Ascending aorta (tissue), 2 donors: Measurements from ENCODE around the gene OR6X1. TPM values are rescaled to one million over a fixed set of nuclear protein-coding genes. Genes with fewer than 3 reads are reported as not detected.

Experiments used
- DNase-seq, 2 donors: peaks; one replicate each; pipeline ENCODE4 v3.0.0-alpha.2; 2019; ENCODE audit warnings: low spot score in 2 of 2
- H3K27ac ChIP-seq, 2 donors: fragments of 200-600 bp; sonication (generic); one replicate each; pipeline ENCODE4 v1.5.1; 2016 to 2017; ENCODE audit warnings: mild to moderate bottlenecking in 1 of 2
- H3K27me3 ChIP-seq: fragments of 200-600 bp; sonication (generic); one replicate; pipeline ENCODE4 v1.5.1; 2017
- H3K36me3 ChIP-seq, 2 donors: fragments of 200-600 bp; sonication (generic); one replicate each; pipeline ENCODE4 v1.5.1; 2016
- H3K4me1 ChIP-seq, 2 donors: fragments of 200-600 bp; sonication (generic); one replicate each; pipeline ENCODE4 v1.5.1; 2016 to 2017; ENCODE audit warnings: mild to moderate bottlenecking in 1 of 2
- H3K4me3 ChIP-seq, 2 donors: fragments of 200-600 bp; sonication (generic); one replicate each; pipeline ENCODE4 v1.5.1; 2016 to 2017; ENCODE audit warnings: mild to moderate bottlenecking in 1 of 2
- H3K9me3 ChIP-seq, 2 donors: fragments of 200-600 bp; sonication (generic); one replicate each; pipeline ENCODE4 v1.5.1; 2016
- intact Hi-C: fragments of 100-400 bp; cut with DNase I; formaldehyde crosslinking; loops from one replicate; pipeline ENCODE4 v1.15.1; 2023
- total RNA-seq: library from RNA; depleted of rRNA; stranded (reverse); fragments of >200 nt; gene quantifications from one replicate; pipeline ENCODE4 v1.1.0, GENCODE V29; 2016
- TF ChIP-seq, protein P1 (sequence below), 3 experiments: fragments of 200-600 bp in 2 of 3; fragments of 450-650 bp in 1 of 3; sonication (generic) in 2 of 3; IDR thresholded peaks; one replicate each; pipeline ENCODE4 v1.5.1; 2016 to 2019; ENCODE audit warnings: antibody characterized with exemption in 3 of 3, mild to moderate bottlenecking in 1 of 3, moderate library complexity in 1 of 3

The OR6X1 gene
- total RNA-seq, 1 donor from 2014 or later, result not detected

DNA sequence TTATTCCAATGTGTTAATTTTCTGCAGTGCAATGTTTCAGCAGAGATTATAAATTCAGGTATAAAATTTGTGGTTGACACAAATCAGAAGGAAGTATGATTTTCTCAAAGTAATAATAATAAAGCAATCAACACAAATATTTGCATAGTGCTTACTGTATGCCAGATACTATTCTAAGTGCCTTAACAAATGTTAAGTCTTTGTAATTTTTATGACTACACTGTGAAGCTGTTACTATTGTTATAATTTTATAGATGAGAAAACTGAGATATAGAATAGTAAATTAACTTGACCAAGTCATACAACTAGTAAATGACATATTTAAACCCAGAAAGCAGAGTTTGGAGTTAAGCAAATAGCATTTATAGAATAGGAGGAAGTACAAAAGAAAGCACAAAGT is 16.4 kb upstream of the OR6X1 start:
- Histone ChIP-seq H3K9me3 (no peaks in the 10 kb centered on the region), H3K27me3 (no peaks in the 10 kb centered on the region), H3K4me3 (no peak overlapping the region), H3K4me1 (no peaks in the 10 kb centered on the region), H3K36me3 (no peaks in the 10 kb centered on the region), H3K27ac (no peak overlapping the region)
- intact Hi-C loops, result no loop called here
- DNase-seq, result no peak
- TF ChIP-seq, protein P1, sequence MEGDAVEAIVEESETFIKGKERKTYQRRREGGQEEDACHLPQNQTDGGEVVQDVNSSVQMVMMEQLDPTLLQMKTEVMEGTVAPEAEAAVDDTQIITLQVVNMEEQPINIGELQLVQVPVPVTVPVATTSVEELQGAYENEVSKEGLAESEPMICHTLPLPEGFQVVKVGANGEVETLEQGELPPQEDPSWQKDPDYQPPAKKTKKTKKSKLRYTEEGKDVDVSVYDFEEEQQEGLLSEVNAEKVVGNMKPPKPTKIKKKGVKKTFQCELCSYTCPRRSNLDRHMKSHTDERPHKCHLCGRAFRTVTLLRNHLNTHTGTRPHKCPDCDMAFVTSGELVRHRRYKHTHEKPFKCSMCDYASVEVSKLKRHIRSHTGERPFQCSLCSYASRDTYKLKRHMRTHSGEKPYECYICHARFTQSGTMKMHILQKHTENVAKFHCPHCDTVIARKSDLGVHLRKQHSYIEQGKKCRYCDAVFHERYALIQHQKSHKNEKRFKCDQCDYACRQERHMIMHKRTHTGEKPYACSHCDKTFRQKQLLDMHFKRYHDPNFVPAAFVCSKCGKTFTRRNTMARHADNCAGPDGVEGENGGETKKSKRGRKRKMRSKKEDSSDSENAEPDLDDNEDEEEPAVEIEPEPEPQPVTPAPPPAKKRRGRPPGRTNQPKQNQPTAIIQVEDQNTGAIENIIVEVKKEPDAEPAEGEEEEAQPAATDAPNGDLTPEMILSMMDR (IDR thresholded peaks at IDR 0.05), result no peak

DNA sequence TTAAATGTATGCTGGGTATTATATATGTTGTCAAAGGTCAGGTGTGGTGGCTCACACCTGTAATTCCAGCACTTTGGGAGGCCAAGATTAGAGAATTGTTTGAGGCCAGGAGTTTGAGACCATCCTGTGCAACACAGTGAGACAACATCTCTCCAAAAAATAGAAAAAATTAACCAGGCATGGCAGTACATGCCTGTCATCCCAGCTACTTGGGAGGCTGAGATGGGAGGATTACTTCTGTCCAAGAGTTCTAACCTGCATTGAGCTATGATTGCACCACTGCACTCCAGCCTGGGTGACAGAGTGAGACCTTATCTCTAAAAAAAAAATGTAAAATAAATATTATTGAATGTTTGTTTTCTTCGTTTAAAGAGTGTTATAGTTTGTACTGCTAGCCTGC is 11.3 kb upstream of the OR6X1 start:
- Histone ChIP-seq H3K4me1 (no peaks in the 10 kb centered on the region), H3K27me3 (no peaks in the 10 kb centered on the region), H3K4me3 (no peak overlapping the region), H3K27ac (no peak overlapping the region), H3K9me3 (peaks cover 0 to 14% of the 10 kb centered on the region in 2 donors), H3K36me3 (no peaks in the 10 kb centered on the region)
- no peak for DNase-seq
- intact Hi-C loops, result no loop called here
- TF ChIP-seq, protein P1 (IDR thresholded peaks at IDR 0.05), result no peak

DNA sequence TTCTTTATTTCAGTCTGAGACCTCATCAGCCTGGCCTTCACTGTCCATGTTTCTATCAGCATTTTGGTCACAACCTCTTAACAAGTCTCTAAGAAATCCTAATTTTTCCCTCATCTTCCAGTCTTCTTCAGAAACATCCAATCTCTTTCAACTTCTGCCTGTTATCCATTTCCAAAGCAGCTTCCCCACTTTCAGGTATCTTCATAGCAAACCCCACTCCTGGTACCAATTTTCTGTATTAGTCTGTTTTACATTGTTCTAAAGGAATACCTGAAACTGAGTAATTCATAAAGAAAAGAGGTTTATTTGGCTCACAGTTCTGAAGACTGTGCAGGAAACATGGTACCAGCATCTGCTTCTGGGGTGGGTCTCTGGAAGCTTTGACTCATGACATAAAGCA is 8.1 kb upstream of the OR6X1 start:
- no peak for DNase-seq
- TF ChIP-seq, protein P1 (IDR thresholded peaks at IDR 0.05), result no peak
- H3K27ac ChIP-seq, result no peak overlapping the region
- H3K4me1 ChIP-seq, result no peaks in the 10 kb centered on the region
- H3K27me3 ChIP-seq, result no peaks in the 10 kb centered on the region
- peaks cover 0 to 14% of the 10 kb centered on the region in 2 donors for H3K9me3 ChIP-seq
- no peaks in the 10 kb centered on the region for H3K36me3 ChIP-seq
- intact Hi-C loops, result no loop called here
- H3K4me3 ChIP-seq, result no peak overlapping the region

DNA sequence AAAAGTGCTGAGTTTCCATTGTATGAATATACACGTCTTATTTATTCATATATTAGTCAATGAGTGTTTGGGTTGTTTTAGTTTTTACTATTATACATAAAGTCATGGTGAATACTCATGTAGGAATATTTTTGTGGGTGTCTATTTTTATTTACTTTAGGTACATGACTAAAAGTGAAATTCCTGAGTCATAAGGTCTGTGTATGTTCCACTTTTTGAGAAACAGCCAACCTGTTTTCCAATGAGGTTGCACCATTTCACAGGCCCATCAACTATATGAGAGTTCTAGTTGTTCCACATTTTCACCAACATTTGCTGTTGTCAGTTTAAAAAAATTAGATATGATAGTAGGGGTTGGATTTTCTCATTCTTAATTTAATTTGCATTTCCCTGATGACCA is 6.6 kb upstream of the OR6X1 start:
- H3K27ac ChIP-seq, result no peak overlapping the region
- DNase-seq, result no peak
- H3K4me1 ChIP-seq, result no peaks in the 10 kb centered on the region
- H3K36me3 ChIP-seq, result no peaks in the 10 kb centered on the region
- intact Hi-C loops, result no loop called here
- H3K27me3 ChIP-seq, result no peaks in the 10 kb centered on the region
- no peak overlapping the region for H3K4me3 ChIP-seq
- TF ChIP-seq, protein P1 (IDR thresholded peaks at IDR 0.05), result no peak
- peaks cover 0 to 14% of the 10 kb centered on the region in 2 donors for H3K9me3 ChIP-seq

DNA sequence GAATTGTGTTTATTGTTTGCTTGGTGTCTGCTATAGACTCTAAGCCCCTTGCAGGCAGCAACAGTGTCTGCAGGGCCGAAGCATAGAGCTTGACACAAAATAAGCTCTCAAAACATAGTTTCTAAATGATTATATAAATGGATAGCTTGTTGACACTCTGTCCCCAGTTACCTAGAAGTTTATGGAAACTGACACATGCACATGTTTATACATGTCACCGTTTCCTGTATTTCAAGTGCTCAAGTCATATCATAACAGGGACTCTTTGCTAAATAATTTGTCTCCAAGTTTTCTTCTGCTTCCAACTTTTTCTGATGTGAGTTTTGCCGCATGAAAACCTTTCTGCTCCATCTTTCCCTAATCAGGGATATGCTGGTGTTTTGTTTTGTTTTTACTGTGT is 3.7 kb upstream of the OR6X1 start:
- peaks cover 0 to 14% of the 10 kb centered on the region in 2 donors for H3K9me3 ChIP-seq
- H3K4me3 ChIP-seq, result no peak overlapping the region
- no peaks in the 10 kb centered on the region for H3K27me3 ChIP-seq
- H3K4me1 ChIP-seq, result no peaks in the 10 kb centered on the region
- no peak for DNase-seq
- TF ChIP-seq, protein P1 (IDR thresholded peaks at IDR 0.05), result no peak
- H3K27ac ChIP-seq, result no peak overlapping the region
- intact Hi-C loops, result no loop called here
- no peaks in the 10 kb centered on the region for H3K36me3 ChIP-seq

DNA sequence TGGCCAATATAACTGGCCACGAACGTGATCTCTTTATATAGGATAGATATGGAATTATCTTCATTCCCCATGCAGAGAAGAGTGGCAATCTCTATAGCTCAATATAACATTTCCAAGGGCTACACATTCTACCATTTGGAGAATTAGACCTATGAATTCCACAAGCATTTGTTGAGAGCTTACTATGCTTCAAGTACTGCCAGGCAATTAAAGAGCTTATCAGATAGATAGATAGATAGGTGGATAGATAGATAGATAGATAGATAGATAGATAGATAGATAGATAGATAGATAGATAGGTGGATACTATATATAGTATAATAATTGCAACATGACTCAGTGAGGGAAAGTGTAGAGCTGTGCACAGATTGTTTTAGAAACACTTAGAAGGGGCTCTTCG is 1.5 kb upstream of the OR6X1 start:
- TF ChIP-seq, protein P1 (IDR thresholded peaks at IDR 0.05), result no peak
- H3K4me3 ChIP-seq, result no peak overlapping the region
- H3K27me3 ChIP-seq, result no peaks in the 10 kb centered on the region
- no peaks in the 10 kb centered on the region for H3K9me3 ChIP-seq
- DNase-seq, result no peak
- no peak overlapping the region for H3K27ac ChIP-seq
- intact Hi-C loops, result no loop called here
- no peaks in the 10 kb centered on the region for H3K36me3 ChIP-seq
- H3K4me1 ChIP-seq, result no peaks in the 10 kb centered on the region
